SH-SY5Y (cell line): Measurements from ENCODE around the gene CEP85L.

ENCODE experiments used
- GATA2 ChIP-seq: IDR thresholded peaks from 2 replicates; pipeline ENCODE4 v1.6.1; 2011; ENCODE audit warnings: mild to moderate bottlenecking, low read depth, low read length
- GATA3 ChIP-seq: IDR thresholded peaks from 2 replicates; pipeline ENCODE4 v1.6.1; 2011; ENCODE audit warnings: low read depth, mild to moderate bottlenecking, low read length, moderate library complexity

DNA sequence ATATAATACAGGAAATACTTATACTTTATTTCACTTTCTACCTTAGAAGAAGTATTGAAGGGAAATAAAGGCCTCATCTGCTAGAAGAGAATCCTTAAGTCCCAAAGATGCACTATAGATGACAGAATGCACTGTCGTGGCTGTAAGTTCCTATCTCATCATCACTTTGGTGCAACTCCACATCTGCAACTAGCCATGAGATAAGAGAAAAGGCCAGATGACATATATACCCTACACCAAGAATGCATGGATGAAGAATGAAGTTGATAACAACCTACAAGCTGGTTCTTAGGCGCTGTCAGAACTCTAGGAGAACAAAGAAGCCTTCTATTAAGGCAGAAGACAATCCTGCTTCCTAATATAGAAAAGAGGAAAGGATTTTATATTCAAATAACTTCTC is 114.9 kb downstream of the CEP85L start:
- TF ChIP-seq GATA3 (no peak), GATA2 (no peak)
